ENCODE results near the gene TCIRG1.
"Not testable (repeated sequence)": the region's sequence is repeated elsewhere in the genome, so short reads cannot be mapped to it uniquely, and the experiment has no call there.

Gene TCIRG1, protein sequence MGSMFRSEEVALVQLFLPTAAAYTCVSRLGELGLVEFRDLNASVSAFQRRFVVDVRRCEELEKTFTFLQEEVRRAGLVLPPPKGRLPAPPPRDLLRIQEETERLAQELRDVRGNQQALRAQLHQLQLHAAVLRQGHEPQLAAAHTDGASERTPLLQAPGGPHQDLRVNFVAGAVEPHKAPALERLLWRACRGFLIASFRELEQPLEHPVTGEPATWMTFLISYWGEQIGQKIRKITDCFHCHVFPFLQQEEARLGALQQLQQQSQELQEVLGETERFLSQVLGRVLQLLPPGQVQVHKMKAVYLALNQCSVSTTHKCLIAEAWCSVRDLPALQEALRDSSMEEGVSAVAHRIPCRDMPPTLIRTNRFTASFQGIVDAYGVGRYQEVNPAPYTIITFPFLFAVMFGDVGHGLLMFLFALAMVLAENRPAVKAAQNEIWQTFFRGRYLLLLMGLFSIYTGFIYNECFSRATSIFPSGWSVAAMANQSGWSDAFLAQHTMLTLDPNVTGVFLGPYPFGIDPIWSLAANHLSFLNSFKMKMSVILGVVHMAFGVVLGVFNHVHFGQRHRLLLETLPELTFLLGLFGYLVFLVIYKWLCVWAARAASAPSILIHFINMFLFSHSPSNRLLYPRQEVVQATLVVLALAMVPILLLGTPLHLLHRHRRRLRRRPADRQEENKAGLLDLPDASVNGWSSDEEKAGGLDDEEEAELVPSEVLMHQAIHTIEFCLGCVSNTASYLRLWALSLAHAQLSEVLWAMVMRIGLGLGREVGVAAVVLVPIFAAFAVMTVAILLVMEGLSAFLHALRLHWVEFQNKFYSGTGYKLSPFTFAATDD

DNA sequence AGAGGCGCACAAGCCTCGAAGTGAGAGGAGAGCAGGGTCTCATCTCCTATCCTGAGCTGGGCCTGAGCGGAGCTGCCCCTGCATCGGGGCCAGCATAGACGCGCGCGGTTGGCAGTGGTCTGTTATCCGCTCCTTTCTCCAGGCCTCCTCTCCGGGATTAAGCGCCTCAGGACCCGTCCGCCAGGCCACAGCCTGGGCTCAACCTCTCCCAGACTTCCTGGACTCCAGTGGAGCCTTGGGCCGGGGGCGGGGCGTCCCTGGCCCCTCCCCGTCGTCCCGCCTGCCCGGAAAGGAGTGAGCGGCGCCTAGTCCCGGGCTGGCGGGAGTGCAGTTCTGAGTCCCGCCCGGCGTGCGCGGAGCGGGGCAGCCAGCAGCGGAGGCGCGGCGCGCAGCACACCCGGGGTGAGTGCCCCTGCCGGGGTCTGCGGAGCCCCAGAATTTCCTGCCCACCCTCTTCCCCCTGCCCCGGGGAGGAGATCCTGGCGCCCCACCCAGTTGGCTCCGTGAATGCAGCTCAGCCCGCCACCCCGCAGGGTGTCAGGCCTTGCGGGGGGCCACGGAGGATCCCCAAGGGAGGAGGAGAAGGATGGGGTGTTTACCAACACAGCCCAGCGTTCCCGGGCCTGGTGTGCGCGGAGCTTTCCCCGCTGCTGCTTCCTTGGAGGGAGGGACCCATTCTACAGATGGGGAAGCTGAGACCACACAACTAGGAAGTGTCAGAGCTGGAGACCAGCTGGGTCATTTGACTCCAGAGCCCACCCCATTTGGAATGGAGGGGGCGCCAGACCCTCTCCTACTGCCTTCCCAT, at the start of gene TCIRG1:
Gene TCIRG1 (plus strand): TSS at position 308 of the 808 bp plus-strand sequence. CDS start 2,247 bp downstream, outside the sequence.
- H3K4me1 ChIP-seq, result peaks cover 0 to 50% (median 41%) of the 10 kb centered on the region in 4 donors
- H3K4me3 ChIP-seq, result peak within 1 kb of the TSS; percentile 63 to 80
- peaks cover under 1 to 58% (median 25%) of the 10 kb centered on the region in 3 donors for H3K36me3 ChIP-seq
- TF ChIP-seq, protein P1, sequence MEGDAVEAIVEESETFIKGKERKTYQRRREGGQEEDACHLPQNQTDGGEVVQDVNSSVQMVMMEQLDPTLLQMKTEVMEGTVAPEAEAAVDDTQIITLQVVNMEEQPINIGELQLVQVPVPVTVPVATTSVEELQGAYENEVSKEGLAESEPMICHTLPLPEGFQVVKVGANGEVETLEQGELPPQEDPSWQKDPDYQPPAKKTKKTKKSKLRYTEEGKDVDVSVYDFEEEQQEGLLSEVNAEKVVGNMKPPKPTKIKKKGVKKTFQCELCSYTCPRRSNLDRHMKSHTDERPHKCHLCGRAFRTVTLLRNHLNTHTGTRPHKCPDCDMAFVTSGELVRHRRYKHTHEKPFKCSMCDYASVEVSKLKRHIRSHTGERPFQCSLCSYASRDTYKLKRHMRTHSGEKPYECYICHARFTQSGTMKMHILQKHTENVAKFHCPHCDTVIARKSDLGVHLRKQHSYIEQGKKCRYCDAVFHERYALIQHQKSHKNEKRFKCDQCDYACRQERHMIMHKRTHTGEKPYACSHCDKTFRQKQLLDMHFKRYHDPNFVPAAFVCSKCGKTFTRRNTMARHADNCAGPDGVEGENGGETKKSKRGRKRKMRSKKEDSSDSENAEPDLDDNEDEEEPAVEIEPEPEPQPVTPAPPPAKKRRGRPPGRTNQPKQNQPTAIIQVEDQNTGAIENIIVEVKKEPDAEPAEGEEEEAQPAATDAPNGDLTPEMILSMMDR (IDR thresholded peaks at IDR 0.05), result peak; percentile 23 to 55
- intact Hi-C loops (cut with DNase I; ENCODE audit: low total_unique reads), result no loop called here
- peak; percentile 92 to 97 for DNase-seq
- H3K27me3 ChIP-seq, result no peaks in the 10 kb centered on the region
- no peaks in the 10 kb centered on the region for H3K9me3 ChIP-seq
- peak within 1 kb of the TSS; percentile 78 to 94 for H3K27ac ChIP-seq

DNA sequence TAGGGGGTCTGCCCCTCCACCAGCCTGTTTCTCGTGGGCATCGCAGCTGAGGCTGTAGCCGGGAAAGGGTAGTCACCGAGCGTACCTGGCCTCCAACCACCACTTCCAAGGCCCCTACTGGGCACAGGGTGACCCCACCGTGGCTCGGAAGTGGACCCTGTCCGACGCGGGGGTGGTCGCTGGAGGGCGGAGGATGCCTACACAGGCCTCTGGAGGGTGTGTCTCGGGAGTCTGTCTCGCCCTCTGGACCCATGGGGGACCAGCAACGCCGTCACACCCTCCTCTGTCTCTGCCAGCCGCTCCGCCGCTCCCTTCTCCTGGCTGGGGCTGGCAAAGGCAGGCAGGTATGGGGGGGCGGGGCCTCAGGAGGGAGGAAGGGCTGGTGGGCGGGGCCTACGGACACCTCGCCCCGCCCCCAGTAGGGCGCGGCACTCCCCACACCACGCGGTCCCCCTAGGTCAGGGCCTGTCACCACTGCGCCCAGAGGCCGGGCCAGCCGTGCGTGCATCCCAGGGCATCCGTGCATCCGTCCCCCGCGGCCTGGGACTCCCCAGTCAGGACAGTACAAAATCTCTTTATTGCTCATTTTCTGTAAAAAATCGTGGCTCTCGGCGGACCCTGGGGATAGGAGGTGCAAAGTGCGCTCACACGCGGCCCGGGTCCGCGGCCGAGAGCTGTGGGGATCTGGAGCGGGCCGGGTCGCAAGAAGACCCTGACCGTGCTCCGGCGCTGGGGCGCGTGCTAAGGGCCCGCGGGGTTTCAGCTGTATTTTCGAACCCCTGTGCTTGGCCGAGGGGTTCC, 48.1 kb upstream of the TCIRG1 start:
- Histone ChIP-seq H3K4me3 (peak overlapping the region in 1 of 2 donors; percentile 31), H3K27me3 (peaks cover 0 to 13% of the 10 kb centered on the region in 2 donors), H3K4me1 (peaks cover 0 to 12% (median 10%) of the 10 kb centered on the region in 4 donors)
- peak in 1 of 2 donors; percentile 39 for DNase-seq
- H3K9me3 ChIP-seq; intact Hi-C loops (cut with DNase I; ENCODE audit: low total_unique reads); H3K36me3 ChIP-seq; H3K27ac ChIP-seq: not testable (repeated sequence)

DNA sequence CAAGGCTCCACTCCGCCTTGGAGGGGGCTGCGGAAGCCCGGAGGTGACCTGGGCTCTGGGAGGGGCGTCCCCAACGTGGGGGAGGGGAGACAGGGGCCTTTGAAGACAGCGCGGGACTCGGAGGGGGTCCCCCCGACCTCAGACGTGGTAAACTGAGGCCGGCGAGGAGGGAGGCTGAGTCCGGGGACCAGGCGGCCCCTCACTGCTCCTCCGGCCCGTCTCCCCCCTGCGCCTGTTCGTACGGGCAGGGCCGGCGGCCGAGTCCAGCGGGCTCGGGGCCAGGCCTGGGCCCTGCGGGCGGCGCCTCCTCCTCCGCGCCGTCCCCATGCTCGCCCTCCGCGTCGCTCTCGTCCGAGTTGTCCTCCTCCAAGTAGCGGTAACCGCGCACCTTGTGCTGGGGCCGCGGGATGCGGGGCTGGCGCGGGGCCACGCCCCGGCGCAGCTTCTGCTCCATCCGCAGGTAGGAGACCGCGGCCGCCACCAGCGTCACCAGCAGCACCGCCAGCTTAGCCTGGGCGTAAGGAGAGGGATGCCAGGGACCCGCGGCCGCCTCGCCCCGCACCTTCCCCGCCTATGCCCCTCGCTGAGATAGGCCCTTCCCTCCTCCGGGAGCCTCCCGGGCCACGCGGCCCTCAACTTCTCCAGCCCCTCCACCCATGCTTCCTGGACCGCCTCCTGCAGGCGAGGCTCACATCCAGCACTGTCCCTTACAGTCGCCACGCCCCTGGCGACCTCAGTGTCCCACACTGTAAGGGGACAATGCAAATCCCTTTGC, 47.3 kb upstream of the TCIRG1 start:
- peak overlapping the region in 1 of 2 donors; percentile 31 for H3K4me3 ChIP-seq
- peaks cover 0 to 12% (median 10%) of the 10 kb centered on the region in 4 donors for H3K4me1 ChIP-seq
- peak in 1 of 2 donors; percentile 57 for DNase-seq
- H3K27ac ChIP-seq; intact Hi-C loops (cut with DNase I; ENCODE audit: low total_unique reads); H3K9me3 ChIP-seq: not testable (repeated sequence)
- peaks cover 0 to 13% (median 5%) of the 10 kb centered on the region in 3 donors for H3K36me3 ChIP-seq
- H3K27me3 ChIP-seq, result peaks cover 0 to 13% of the 10 kb centered on the region in 2 donors

DNA sequence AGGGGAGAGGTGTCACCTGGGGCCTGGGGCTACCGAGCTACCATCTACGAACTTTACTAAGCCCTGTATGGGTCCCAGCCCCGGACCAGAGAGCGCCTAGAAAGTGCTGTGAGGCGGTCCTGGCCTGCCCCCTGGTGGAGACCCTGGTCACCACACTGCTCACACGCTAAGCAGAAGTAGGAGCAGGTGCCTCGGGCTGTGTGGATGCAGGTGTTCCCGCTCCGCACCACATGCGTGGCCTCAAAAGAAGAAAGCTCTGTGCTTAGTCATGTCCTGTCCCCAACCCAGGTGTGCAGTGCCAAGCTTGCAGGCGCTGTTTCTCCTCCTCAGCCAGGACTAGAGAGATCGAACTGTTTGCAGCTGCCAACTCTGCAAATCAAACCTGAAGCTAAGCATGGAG, 45.0 kb upstream of the TCIRG1 start:
- intact Hi-C loops (cut with DNase I; ENCODE audit: low total_unique reads); H3K9me3 ChIP-seq; H3K27ac ChIP-seq; H3K4me3 ChIP-seq: not testable (repeated sequence)
- H3K27me3 ChIP-seq, result peaks cover 0 to 13% of the 10 kb centered on the region in 2 donors
- TF ChIP-seq, protein P1 (IDR thresholded peaks at IDR 0.05), result peak; percentile 49 to 54
- H3K36me3 ChIP-seq, result peaks cover 0 to 20% (median 6%) of the 10 kb centered on the region in 3 donors
- H3K4me1 ChIP-seq, result peaks cover 0 to 14% (median 10%) of the 10 kb centered on the region in 4 donors
- DNase-seq, result peak in 1 of 2 donors; percentile 64

DNA sequence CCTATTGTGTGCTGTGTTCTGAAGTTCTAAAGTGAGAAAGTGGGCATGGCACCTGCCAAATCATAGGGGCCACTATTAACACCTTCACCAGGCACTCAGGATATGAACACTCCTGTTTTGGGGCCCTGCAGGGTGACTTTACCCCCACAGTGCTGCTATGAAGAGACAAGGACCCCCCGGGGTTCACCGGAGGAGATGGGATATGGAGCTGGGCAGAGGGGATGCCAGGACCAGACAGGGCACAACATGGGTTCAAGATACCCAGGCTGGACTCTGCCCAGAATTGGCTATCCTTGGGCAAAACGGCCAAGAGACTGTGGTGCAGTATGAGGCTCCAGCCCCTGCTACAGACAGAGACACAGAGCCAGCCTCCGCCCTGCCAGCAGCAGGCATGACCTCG, 44.4 kb upstream of the TCIRG1 start:
- H3K4me1 ChIP-seq, result peaks cover 0 to 14% (median 10%) of the 10 kb centered on the region in 4 donors
- H3K27me3 ChIP-seq, result peaks cover 0 to 13% of the 10 kb centered on the region in 2 donors
- peaks cover 0 to 23% (median 6%) of the 10 kb centered on the region in 3 donors for H3K36me3 ChIP-seq
- peak in 1 of 2 donors; percentile 49 for DNase-seq
- H3K9me3 ChIP-seq; H3K4me3 ChIP-seq; intact Hi-C loops (cut with DNase I; ENCODE audit: low total_unique reads); H3K27ac ChIP-seq: not testable (repeated sequence)

DNA sequence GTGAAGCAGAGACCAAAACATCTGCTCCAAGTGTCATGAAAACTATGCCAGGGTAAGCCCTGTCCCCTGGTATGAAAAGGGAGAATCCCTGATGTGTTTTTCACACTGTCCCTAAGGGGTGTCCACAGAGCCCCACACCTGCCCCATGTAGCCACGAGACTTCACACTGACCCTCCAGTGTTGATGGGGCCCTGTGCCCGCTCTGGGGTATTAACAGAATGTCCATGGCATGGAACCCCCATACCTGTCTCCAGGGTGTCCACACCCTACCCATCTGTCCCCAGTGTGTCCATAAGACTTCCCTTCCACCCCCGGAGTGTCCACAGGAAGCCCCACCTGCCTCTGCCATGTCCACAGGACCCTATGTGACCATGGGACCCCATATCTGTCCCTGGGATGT, 43.7 kb upstream of the TCIRG1 start:
- peak in 1 of 2 donors; percentile 33 for DNase-seq
- H3K27ac ChIP-seq; H3K9me3 ChIP-seq; H3K4me3 ChIP-seq; intact Hi-C loops (cut with DNase I; ENCODE audit: low total_unique reads): not testable (repeated sequence)
- Histone ChIP-seq H3K4me1 (peaks cover 0 to 14% (median 10%) of the 10 kb centered on the region in 4 donors), H3K27me3 (peaks cover 0 to 13% of the 10 kb centered on the region in 2 donors), H3K36me3 (peaks cover 0 to 24% (median 6%) of the 10 kb centered on the region in 3 donors)

DNA sequence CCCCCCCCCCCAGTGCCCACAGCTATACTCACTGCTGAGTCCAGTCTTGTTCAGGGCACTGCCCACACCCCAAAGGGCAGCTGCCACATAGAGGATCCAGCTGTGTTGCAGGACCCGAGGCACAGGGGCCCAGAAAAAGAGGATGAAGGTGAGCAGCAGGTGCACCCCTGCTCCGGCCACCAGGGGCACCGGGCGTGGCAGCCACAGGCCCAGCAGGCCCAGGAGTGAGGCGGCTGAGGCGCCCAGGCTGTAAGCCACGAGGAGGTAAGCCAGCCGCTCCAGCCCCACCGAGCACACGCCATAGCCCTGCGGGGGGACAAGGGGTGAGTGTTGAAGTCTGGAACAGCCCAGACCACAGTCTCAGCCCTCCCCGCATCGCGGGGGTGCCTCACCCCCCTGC, 43.2 kb upstream of the TCIRG1 start:
- H3K27me3 ChIP-seq, result peaks cover 0 to 13% of the 10 kb centered on the region in 2 donors
- peaks cover 0 to 24% (median 6%) of the 10 kb centered on the region in 3 donors for H3K36me3 ChIP-seq
- H3K4me1 ChIP-seq, result peaks cover 0 to 14% (median 10%) of the 10 kb centered on the region in 4 donors
- intact Hi-C loops (cut with DNase I; ENCODE audit: low total_unique reads); H3K9me3 ChIP-seq; H3K27ac ChIP-seq; H3K4me3 ChIP-seq: not testable (repeated sequence)
- peak in 1 of 2 donors; percentile 20 for DNase-seq

Data from tibial artery (tissue), 4 donors.